HG03558 (cell line): ENCODE results near the gene POLR1A.

Experiments
- ATAC-seq: cut with Tn5 transposase; IDR thresholded peaks from one replicate; pipeline ENCODE4 v1.9.1; 2021; ENCODE audit warnings: moderate number of reproducible peaks; ENCODE audit not compliant: unreplicated experiment; ENCODE audit errors: extremely low read depth

The POLR1A gene

GRCh38 chr2:86105252-86105968 lies at the start of gene POLR1A:
POLR1A (minus strand) TSS chr2:86105886; CDS start chr2:86105776, 110 bp downstream.
- ATAC-seq, result peak; percentile 42

DNA sequence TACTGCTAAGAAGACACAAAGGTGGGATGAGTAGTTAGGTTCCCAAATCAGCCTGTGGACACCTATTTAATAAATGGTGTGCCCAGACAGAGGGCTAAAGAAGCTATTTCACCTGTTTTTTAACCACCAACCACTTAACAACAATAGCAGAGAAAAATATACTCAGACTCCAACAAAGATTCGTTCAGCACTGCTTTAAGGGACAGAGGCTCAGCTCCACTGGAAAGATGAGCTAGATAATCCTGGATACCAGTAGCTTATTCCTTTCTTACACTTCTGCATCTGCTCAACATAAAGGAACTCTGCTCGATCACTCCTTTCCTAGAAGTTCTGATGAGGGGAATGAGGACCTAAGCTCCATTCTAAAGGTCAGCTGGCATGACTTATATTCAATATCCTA lies 44.8 kb upstream of the POLR1A start:
- ATAC-seq, result no peak

GRCh38 chr2:86147793-86148192 lies 42.1 kb upstream of the POLR1A start:
- no peak for ATAC-seq

DNA sequence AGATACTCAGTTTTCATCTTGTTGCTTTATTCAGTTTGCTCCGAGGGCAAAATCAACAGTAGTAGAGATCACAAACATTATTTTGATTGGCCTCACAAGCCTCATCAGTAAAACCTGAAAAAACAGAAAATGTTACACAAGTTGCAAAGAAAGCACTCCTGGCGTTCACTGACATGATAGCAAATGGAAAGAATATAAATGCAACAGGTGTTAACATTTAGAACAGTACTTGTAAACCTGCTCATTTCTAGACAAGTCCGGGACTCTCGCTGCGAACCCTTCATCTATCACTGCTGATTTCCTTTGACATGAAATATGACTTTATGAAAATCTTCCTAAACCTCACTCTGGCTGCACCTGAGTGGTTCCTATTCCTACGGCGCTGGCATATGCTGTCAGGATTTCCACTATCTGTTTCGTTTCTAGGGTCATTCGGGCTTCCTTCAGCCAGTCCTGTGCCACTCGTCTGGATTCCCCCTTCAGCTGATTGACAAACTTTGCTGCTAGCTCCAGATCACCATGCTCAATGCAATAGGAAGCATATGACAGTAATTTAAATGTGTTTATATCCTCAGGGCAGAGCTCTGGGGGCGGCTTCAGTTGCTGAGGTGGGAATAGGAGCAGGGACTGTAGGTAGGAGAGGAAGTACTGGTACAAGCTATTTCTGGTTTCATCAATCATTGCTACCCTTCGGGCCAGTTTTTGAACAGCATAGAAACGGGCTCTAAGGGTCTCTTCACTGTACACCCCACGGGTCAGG lies 38.4 kb upstream of the POLR1A start:
- ATAC-seq, result no peak

GRCh38 chr2:86143307-86143706 lies 37.6 kb upstream of the POLR1A start:
- ATAC-seq, result no peak

DNA sequence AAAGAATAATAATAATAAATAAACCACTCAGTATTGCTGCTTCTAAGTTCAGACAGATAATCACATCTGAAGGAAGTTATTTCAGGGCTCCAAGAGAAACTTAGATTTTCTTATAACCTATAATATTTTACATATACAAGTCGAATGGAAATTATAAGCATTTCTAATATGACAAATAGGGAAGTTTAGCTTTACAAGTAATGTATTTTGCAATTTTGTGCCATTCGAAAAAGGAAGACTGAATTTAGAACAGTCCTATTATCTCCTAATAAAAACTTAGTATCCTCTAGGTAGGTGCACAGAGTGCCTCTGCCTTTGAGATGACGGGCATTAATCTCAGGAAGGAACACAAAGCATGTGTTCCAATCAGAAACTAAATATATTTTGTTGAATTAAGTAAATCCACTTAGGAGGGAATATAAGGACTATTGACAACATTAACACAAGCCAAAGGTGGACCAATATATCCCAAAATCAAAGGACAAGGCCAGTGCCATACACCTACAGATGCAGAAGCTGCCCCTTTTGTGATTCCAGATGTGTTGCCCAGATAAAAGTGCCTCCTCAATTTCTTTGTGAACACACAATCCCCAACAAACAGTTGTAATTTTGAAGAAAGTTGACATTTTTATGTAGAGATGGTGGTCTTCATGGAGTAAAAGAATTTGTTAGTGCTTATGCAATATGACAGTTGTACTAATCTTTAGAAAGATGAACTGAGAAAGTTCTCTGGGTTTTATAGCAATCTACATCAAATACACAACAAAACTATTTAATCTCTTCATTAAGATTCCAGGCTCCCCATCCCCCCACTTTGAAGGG lies 37.0 kb upstream of the POLR1A start:
- no peak for ATAC-seq

- no peak for ATAC-seq
Measured at GRCh38 chr2:86140969-86141392, 35.3 kb upstream of the POLR1A start.

- ATAC-seq, result no peak
Measured at GRCh38 chr2:86139981-86140380, 34.3 kb upstream of the POLR1A start.

GRCh38 chr2:86138736-86139625 lies 33.3 kb upstream of the POLR1A start:
- ATAC-seq, result no peak

- ATAC-seq, result no peak
Measured at GRCh38 chr2:86136141-86136540, 30.5 kb upstream of the POLR1A start.

DNA sequence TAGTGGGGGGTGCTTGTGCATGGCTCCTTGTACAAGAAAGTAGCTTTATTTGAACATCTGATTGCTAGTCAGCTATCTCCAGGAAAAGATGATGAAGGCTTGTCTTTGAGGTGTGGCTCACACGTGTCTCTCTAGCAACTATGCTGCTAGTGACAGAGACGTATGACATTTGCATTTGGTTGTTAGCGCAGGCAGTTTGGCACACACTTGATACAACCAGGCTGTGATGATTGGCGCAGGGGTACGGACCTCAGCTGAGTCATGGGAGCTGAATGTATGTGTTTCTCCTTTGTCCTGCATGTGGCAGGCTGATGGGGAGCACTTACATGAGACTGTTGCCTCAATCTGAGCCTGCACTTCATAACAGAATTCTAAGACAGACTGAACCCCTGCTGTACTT lies 30.0 kb upstream of the POLR1A start:
- ATAC-seq, result no peak

DNA sequence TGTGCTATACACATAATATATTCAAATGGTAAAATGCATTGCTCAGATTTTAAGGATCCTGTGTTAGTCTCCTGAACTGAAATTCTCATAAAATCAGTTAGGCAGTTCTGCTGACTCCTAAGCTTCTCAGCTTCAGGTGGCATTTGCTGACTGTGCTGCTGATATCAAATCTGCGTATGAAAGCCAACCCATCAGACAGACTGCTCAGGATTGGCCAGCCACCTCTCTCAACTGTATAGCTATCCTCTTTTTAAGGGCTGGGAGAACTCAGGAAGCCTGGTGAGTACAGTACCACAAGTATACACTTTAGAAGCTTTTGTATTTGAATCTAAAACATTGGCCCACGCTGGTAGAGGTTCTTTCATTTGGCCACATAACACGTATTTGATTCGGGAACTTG lies 29.0 kb upstream of the POLR1A start:
- no peak for ATAC-seq

DNA sequence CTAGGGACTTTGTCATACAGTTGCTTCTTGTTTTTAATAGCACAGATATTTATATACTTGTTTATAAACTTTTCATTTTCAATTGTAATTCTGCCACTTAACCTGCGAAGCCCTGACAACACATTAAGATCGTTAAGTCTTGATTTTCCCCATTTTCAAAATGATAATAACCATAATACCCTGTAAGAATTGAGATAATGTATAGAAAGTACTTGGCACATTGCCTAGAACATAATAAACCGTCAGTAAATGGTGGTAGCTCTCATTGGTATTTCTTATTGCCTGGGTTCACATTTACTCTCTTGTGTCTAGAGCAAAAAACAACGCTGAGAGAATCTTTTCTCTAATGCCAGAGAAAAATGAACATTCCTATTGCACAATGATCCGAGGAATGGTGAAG lies 19.0 kb upstream of the POLR1A start:
- ATAC-seq, result no peak

DNA sequence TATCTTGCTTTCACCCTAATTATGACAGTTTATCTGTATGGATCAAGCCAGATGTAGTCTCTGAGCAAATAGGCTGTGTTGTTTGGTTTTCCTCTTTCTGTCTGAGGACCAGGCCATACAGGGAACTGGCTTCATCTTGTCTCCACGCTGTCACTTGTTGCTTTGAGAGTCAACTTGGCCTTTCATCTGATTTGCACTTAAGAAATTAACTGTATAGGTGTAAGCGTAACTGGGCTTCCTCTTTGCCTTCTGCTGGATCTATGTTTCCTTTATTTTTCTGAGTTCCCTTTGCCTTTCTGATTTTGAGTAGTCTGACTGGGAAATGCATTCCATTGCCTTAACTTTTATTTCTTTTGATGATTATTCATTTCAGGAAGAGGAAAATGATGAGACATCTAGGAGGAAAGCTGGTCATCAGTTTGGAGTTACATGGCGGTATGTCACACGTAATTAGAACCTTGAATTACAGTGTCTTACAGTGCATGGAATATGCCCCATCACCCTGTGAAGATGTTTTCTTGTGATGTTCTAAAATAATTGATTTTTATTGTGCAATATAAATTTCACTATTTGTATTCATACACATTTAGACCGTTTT lies 17.7 kb upstream of the POLR1A start:
- no peak for ATAC-seq

DNA sequence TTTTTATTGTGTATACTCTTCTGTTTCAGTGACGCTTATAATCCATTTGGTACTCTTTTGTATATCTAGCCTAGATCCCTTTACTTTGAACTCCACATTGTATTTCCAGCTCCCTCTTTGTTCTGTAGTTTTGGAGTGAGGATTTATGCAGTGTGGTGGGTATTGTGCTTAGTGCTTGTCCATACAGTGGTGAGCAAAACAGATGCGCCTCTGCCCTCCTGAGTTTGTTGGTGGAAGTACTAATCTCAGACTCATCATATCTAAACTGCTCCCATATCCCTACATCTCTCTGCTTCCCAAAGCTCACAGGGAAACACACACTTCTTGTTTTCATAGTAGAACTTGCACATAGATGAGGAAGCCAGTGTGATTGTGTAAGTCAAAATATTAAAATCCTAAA lies 12.4 kb upstream of the POLR1A start:
- no peak for ATAC-seq

DNA sequence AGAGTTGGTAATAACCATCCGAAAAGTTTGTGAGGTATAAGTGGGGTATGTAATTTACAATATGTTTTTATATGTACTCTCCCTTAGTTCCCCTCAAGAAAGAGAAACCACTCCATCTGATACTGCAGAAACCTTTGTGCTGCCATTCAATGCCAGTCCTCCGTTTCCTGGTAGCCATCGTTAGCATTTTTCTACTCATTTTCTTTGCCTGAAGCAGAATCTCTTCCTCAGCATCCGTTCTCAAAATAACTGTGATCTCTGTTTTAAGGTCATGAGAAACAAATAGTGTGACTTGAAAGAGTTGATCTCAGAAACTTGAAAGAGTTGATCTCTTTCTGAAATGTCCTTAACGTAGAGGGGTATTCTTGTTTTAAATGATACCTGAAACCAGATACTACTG lies 1.3 kb upstream of the POLR1A start:
- ATAC-seq, result no peak

DNA sequence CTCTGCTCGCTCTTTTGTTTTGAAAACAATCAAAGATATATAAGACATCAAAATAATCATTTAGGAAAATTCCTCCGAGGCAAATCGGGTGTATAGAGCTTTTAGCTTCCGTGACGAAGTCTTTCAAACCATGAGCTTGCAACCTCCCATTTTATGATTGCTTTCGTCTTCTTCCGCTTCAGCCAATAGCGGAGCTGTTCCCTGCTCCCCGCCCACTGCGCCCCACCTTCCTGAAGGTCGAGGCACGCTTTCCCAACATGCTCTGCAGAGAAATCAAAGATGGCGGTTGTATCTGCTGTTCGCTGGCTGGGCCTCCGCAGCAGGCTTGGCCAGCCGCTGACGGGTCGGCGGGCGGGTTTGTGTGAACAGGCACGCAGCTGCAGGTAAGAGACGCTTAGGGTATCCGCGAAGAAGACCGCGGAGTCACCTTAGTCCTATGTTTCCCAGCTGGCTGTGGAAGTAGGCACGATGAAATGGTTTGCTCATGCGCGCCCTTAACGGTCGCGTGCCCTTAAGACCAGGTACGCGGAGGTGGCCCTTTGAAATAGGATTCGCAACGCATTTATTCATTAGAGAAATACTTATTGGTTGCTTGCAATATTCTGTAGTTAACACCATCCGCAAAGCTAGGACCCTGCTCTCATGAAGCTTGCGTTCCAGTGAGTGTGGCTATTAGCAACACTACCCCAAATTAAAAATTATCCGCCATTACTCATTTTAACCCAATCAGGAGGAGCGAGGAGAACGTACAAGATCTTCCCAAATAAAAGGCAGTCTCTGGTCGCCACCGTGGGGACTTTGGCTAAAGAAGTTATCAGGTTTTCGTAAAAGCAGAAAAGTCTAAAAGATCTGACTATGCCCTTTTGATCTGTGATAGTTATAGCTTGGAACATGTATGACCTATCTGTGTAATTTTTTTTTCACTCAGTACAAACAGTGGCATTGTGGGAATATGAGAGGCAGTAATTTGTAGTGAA lies 571 bp upstream of the POLR1A start, which contains the start of gene PTCD3:
Gene PTCD3, plus strand, starts transcription at position 267 of the 977 bp plus-strand sequence. Its CDS starts 13 bp downstream, at position 280.
- peak; percentile 61 for ATAC-seq

GRCh38 chr2:86102157-86102556 lies 3.5 kb downstream of the POLR1A start:
- no peak for ATAC-seq
